ENCODE results near the gene ZFHX2.

ZFHX2 gene

GRCh38 chr14:23555882-23556699, 4.5 kb upstream of the ZFHX2 start, which contains the start of gene THTPA:
Gene THTPA, plus strand, starts transcription at chr14:23556271. Its CDS starts 487 bp downstream, at chr14:23556758.
- Histone ChIP-seq H3K9ac (ENCODE audit: low read depth, low read length) (peak within 1 kb of the TSS; percentile 78), H3K36me3 (ENCODE audit: control insufficient read depth, insufficient read depth, low read length) (peaks cover 22% of the 10 kb centered on the region), H3K4me3 (ENCODE audit: low read depth, low read length) (peak within 1 kb of the TSS; percentile 88), H3K9me3 (ENCODE audit: control insufficient read depth, insufficient read depth, low read length) (no peaks in the 10 kb centered on the region), H3K4me1 (ENCODE audit: control insufficient read depth, insufficient read depth, low read length) (peaks cover 7% of the 10 kb centered on the region), H3K27me3 (ENCODE audit: control insufficient read depth, insufficient read depth, low read length) (no peaks in the 10 kb centered on the region)

- Histone ChIP-seq H3K9me3 (ENCODE audit: control insufficient read depth, insufficient read depth, low read length) (no peaks in the 10 kb centered on the region), H3K9ac (ENCODE audit: low read depth, low read length) (peak overlapping the region; percentile 78), H3K4me1 (ENCODE audit: control insufficient read depth, insufficient read depth, low read length) (peaks cover 7% of the 10 kb centered on the region), H3K27me3 (ENCODE audit: control insufficient read depth, insufficient read depth, low read length) (no peaks in the 10 kb centered on the region), H3K4me3 (ENCODE audit: low read depth, low read length) (peak overlapping the region; percentile 88), H3K36me3 (ENCODE audit: control insufficient read depth, insufficient read depth, low read length) (peaks cover 18% of the 10 kb centered on the region)
These were observed 3.9 kb upstream of the ZFHX2 start for GRCh38 chr14:23555533-23555881.

GRCh38 chr14:23550812-23551265, 726 bp downstream of the ZFHX2 start:
- peaks cover 44% of the 10 kb centered on the region for H3K4me1 ChIP-seq (ENCODE audit: control insufficient read depth, insufficient read depth, low read length)
- H3K27me3 ChIP-seq (ENCODE audit: control insufficient read depth, insufficient read depth, low read length), result no peaks in the 10 kb centered on the region
- H3K9ac ChIP-seq (ENCODE audit: low read depth, low read length), result peak overlapping the region; percentile 76
- H3K36me3 ChIP-seq (ENCODE audit: control insufficient read depth, insufficient read depth, low read length), result no peaks in the 10 kb centered on the region
- peak overlapping the region; percentile 88 for H3K4me3 ChIP-seq (ENCODE audit: low read depth, low read length)
- no peaks in the 10 kb centered on the region for H3K9me3 ChIP-seq (ENCODE audit: control insufficient read depth, insufficient read depth, low read length)

- H3K27me3 ChIP-seq (ENCODE audit: control insufficient read depth, insufficient read depth, low read length), result no peaks in the 10 kb centered on the region
- H3K36me3 ChIP-seq (ENCODE audit: control insufficient read depth, insufficient read depth, low read length), result no peaks in the 10 kb centered on the region
- peaks cover 48% of the 10 kb centered on the region for H3K4me1 ChIP-seq (ENCODE audit: control insufficient read depth, insufficient read depth, low read length)
- H3K4me3 ChIP-seq (ENCODE audit: low read depth, low read length), result peak overlapping the region; percentile 88
- no peaks in the 10 kb centered on the region for H3K9me3 ChIP-seq (ENCODE audit: control insufficient read depth, insufficient read depth, low read length)
- peak overlapping the region; percentile 76 for H3K9ac ChIP-seq (ENCODE audit: low read depth, low read length)
These were observed 1.3 kb downstream of the ZFHX2 start for GRCh38 chr14:23550131-23550811.

GRCh38 chr14:23548351-23549318, 2.9 kb downstream of the ZFHX2 start:
- Histone ChIP-seq H3K27me3 (ENCODE audit: control insufficient read depth, insufficient read depth, low read length) (no peaks in the 10 kb centered on the region), H3K9ac (ENCODE audit: low read depth, low read length) (peak overlapping the region; percentile 17), H3K4me3 (ENCODE audit: low read depth, low read length) (peak overlapping the region; percentile 88), H3K4me1 (ENCODE audit: control insufficient read depth, insufficient read depth, low read length) (peaks cover 55% of the 10 kb centered on the region), H3K9me3 (ENCODE audit: control insufficient read depth, insufficient read depth, low read length) (no peaks in the 10 kb centered on the region), H3K36me3 (ENCODE audit: control insufficient read depth, insufficient read depth, low read length) (no peaks in the 10 kb centered on the region)

GRCh38 chr14:23547924-23548323, 3.6 kb downstream of the ZFHX2 start:
- H3K36me3 ChIP-seq (ENCODE audit: control insufficient read depth, insufficient read depth, low read length), result no peaks in the 10 kb centered on the region
- H3K4me3 ChIP-seq (ENCODE audit: low read depth, low read length), result no peak overlapping the region
- H3K4me1 ChIP-seq (ENCODE audit: control insufficient read depth, insufficient read depth, low read length), result peaks cover 61% of the 10 kb centered on the region
- H3K27me3 ChIP-seq (ENCODE audit: control insufficient read depth, insufficient read depth, low read length), result no peaks in the 10 kb centered on the region
- no peaks in the 10 kb centered on the region for H3K9me3 ChIP-seq (ENCODE audit: control insufficient read depth, insufficient read depth, low read length)
- H3K9ac ChIP-seq (ENCODE audit: low read depth, low read length), result peak overlapping the region; percentile 17

GRCh38 chr14:23546450-23547035, 5.0 kb downstream of the ZFHX2 start:
- Histone ChIP-seq H3K36me3 (ENCODE audit: control insufficient read depth, insufficient read depth, low read length) (peaks cover 6% of the 10 kb centered on the region), H3K9ac (ENCODE audit: low read depth, low read length) (no peak overlapping the region), H3K27me3 (ENCODE audit: control insufficient read depth, insufficient read depth, low read length) (no peaks in the 10 kb centered on the region), H3K4me1 (ENCODE audit: control insufficient read depth, insufficient read depth, low read length) (peaks cover 61% of the 10 kb centered on the region), H3K4me3 (ENCODE audit: low read depth, low read length) (no peak overlapping the region), H3K9me3 (ENCODE audit: control insufficient read depth, insufficient read depth, low read length) (no peaks in the 10 kb centered on the region)

- Histone ChIP-seq H3K9me3 (ENCODE audit: control insufficient read depth, insufficient read depth, low read length) (no peaks in the 10 kb centered on the region), H3K4me1 (ENCODE audit: control insufficient read depth, insufficient read depth, low read length) (peaks cover 61% of the 10 kb centered on the region), H3K27me3 (ENCODE audit: control insufficient read depth, insufficient read depth, low read length) (no peaks in the 10 kb centered on the region), H3K36me3 (ENCODE audit: control insufficient read depth, insufficient read depth, low read length) (peaks cover 6% of the 10 kb centered on the region), H3K4me3 (ENCODE audit: low read depth, low read length) (peak overlapping the region; percentile 50), H3K9ac (ENCODE audit: low read depth, low read length) (peak overlapping the region; percentile 48)
These were observed 5.7 kb downstream of the ZFHX2 start for GRCh38 chr14:23545740-23546365.

GRCh38 chr14:23544511-23545447, 6.8 kb downstream of the ZFHX2 start:
- peaks cover 6% of the 10 kb centered on the region for H3K36me3 ChIP-seq (ENCODE audit: control insufficient read depth, insufficient read depth, low read length)
- no peaks in the 10 kb centered on the region for H3K27me3 ChIP-seq (ENCODE audit: control insufficient read depth, insufficient read depth, low read length)
- H3K9ac ChIP-seq (ENCODE audit: low read depth, low read length), result peak overlapping the region; percentile 48
- peak overlapping the region; percentile 50 for H3K4me3 ChIP-seq (ENCODE audit: low read depth, low read length)
- H3K9me3 ChIP-seq (ENCODE audit: control insufficient read depth, insufficient read depth, low read length), result no peaks in the 10 kb centered on the region
- peaks cover 59% of the 10 kb centered on the region for H3K4me1 ChIP-seq (ENCODE audit: control insufficient read depth, insufficient read depth, low read length)

GRCh38 chr14:23543403-23543802, 8.2 kb downstream of the ZFHX2 start:
- Histone ChIP-seq H3K4me3 (ENCODE audit: low read depth, low read length) (no peak overlapping the region), H3K36me3 (ENCODE audit: control insufficient read depth, insufficient read depth, low read length) (peaks cover 6% of the 10 kb centered on the region), H3K4me1 (ENCODE audit: control insufficient read depth, insufficient read depth, low read length) (peaks cover 55% of the 10 kb centered on the region), H3K9ac (ENCODE audit: low read depth, low read length) (no peak overlapping the region), H3K9me3 (ENCODE audit: control insufficient read depth, insufficient read depth, low read length) (no peaks in the 10 kb centered on the region), H3K27me3 (ENCODE audit: control insufficient read depth, insufficient read depth, low read length) (no peaks in the 10 kb centered on the region)
